ENCODE measurements around the gene TFB1M.
"Not testable (repeated sequence)": the region's sequence is repeated elsewhere in the genome, so short reads cannot be mapped to it uniquely, and the experiment has no call there.

Gene TFB1M

GRCh38 chr6:155232848-155233247 lies 81.4 kb downstream of the TFB1M start:
- no peak overlapping the region for H3K4me3 ChIP-seq (replicated peaks; ENCODE audit: low read depth, low read length)
- no peak for DNase-seq (ENCODE audit: low read depth)

GRCh38 chr6:155230975-155231374 lies 83.3 kb downstream of the TFB1M start:
- not testable (repeated sequence) for H3K4me3 ChIP-seq (replicated peaks; ENCODE audit: low read depth, low read length); DNase-seq (ENCODE audit: low read depth)

More at GRCh38 chr6:155232848-155233247, 81.4 kb downstream of the TFB1M start:
- TF ChIP-seq CTCF (IDR thresholded peaks at IDR 0.05; ENCODE audit: low read length, missing control alignments) = no peak

GRCh38 chr6:155228546-155229166 lies 85.6 kb downstream of the TFB1M start:
- H3K4me3 ChIP-seq (replicated peaks; ENCODE audit: low read depth, low read length) = no peak overlapping the region
- peak; percentile 77 for DNase-seq (ENCODE audit: low read depth)

GRCh38 chr6:155227046-155227445 lies 87.2 kb downstream of the TFB1M start:
- no peak for TF ChIP-seq CTCF (IDR thresholded peaks at IDR 0.05; ENCODE audit: low read length, missing control alignments)
- H3K4me3 ChIP-seq (replicated peaks; ENCODE audit: low read depth, low read length) = no peak overlapping the region
- no peak for DNase-seq (ENCODE audit: low read depth)

More at GRCh38 chr6:155228546-155229166, 85.6 kb downstream of the TFB1M start:
- TF ChIP-seq CTCF (IDR thresholded peaks at IDR 0.05; ENCODE audit: low read length, missing control alignments) = no peak

GRCh38 chr6:155224618-155225017 lies 89.7 kb downstream of the TFB1M start:
- peak; percentile 13 for DNase-seq (ENCODE audit: low read depth)
- no peak overlapping the region for H3K4me3 ChIP-seq (replicated peaks; ENCODE audit: low read depth, low read length)
- no peak for TF ChIP-seq CTCF (IDR thresholded peaks at IDR 0.05; ENCODE audit: low read length, missing control alignments)

GRCh38 chr6:155223646-155224451 lies 90.4 kb downstream of the TFB1M start:
- peak; percentile 90 for DNase-seq (ENCODE audit: low read depth)
- H3K4me3 ChIP-seq (replicated peaks; ENCODE audit: low read depth, low read length) = no peak overlapping the region
- TF ChIP-seq CTCF (IDR thresholded peaks at IDR 0.05; ENCODE audit: low read length, missing control alignments) = no peak

GRCh38 chr6:155222506-155222905 lies 91.8 kb downstream of the TFB1M start:
- TF ChIP-seq CTCF (IDR thresholded peaks at IDR 0.05; ENCODE audit: low read length, missing control alignments) = no peak
- no peak overlapping the region for H3K4me3 ChIP-seq (replicated peaks; ENCODE audit: low read depth, low read length)
- no peak for DNase-seq (ENCODE audit: low read depth)

Measured in fibroblast of pulmonary artery (primary cell).